HG02678 (cell line): ENCODE data around the gene MAP6.

Experiments
- ATAC-seq: cut with Tn5 transposase; IDR thresholded peaks from one replicate; pipeline ENCODE4 v1.9.1; 2021; ENCODE audit warnings: mild to moderate bottlenecking, moderate library complexity; ENCODE audit not compliant: unreplicated experiment

Gene MAP6

DNA sequence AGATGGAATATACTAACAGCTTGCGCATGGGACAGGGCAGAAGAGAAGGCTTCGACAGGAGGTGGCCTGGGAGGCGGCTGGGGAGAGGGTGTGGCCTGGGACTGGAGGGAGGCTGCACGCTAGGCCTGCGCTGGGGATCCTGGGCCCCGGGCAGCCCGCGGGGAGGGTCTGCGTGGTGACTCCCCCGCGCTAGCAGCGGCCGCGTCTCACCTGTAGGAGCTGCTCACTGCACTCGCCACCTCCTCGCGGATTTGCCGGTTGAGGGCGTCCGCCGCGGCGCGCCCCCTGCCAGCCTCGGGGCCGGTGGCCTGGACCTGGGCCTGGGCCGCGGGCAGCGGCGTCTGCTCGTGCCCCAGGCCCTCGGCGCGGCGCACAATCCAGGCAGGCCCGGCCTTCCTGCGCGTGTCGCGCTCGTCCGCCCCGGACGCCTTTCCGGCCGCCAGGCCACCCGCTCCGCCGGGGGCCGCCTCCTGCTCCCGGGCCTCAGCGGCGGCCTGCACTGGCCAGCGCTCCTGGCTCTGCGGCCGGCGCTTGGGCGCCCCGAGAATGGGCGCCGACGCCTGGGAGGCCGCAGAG lies 1.5 kb downstream of the MAP6 start:
- ATAC-seq = no peak

- ATAC-seq = no peak
Observed at GRCh38 chr11:75665990-75666389, 2.8 kb downstream of the MAP6 start.

DNA sequence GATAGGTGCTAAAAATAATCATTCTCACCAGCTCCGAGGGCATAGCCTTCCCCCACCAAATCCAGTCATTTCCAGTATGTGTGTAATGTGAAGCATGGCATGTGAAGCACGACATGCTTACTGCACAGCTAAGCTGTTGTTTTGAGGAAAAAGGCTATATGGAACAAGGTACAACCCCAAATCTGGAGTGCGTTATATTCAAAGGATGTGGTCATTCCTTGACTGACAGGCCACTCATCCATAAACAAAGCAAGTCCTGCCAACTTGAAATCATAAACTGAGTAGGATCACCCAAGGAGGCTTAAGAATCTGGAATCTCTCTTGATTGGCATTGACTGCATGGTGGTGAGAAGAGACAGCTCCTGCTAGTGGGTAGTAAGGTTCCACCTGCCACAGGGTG lies 3.7 kb downstream of the MAP6 start:
- no peak for ATAC-seq

DNA sequence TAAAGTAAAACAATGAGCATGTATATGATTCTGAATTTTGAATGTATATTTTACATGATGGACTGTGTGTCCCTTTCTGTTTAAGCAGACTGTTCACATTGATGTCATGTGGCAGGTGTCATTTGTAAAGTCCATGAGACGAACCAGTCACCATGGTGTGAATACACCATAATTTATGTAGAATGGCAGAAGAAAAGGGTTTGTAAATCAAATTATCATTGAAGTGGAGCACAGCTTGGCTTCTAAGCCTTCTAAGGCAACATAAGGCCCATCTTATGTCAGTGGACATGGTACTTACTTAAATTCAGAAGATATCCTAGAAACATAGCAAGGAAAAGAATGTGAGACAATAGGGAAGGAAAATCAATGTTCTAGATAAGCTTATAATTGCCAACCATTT lies 4.4 kb downstream of the MAP6 start:
- no peak for ATAC-seq

GRCh38 chr11:75663808-75664207 lies 5.0 kb downstream of the MAP6 start:
- ATAC-seq = no peak

DNA sequence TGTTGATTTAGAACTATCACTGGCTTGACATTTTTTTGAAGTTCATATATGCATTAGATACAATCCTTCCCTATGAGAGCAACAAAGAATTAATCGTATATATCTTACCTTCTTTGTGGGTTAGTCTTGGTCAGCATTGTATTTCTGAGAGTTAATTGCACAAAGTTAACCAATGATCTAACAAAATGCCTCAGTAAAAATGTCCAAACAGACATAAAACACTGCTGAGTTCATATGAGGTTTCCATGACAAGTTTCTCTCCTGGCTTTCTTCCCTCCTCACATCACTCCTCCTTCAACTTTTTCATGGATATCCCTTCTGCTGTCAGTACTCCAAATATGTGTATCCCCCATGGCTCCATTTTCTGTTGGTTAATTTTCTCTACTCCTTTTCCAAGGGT lies 9.0 kb downstream of the MAP6 start:
- no peak for ATAC-seq

DNA sequence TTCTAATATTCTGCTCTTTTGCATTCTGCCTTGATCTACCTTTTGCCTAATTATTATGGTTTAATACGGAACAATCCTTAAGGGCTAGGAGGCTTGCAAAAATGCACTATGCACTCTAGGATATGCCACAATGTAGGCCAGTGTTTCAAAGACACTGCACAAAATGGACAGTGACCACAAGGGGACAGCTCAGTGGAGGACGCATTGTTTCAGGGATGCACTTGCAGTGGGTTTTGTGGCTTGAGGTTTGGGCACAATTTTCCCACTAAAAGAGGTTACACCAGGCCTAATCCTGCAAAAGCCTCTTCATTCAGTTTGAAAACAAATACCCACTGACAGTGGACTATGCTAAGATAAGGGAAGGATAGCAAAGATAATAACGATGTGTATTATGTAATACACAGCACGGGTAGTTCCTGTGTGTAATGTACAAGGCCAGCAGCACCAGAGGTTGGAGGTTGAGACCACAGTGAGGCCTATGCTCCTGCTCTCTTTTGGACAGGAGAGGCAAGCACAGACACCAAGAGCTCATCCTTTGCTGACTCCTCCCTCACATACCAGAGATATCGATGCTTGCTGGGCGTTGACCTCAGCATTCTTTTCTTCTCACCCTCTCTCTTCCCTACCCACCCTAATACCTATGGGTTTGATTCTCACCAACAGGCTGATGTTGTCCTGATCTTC lies 12.7 kb downstream of the MAP6 start:
- no peak for ATAC-seq

GRCh38 chr11:75655605-75656004 lies 13.2 kb downstream of the MAP6 start:
- no peak for ATAC-seq

DNA sequence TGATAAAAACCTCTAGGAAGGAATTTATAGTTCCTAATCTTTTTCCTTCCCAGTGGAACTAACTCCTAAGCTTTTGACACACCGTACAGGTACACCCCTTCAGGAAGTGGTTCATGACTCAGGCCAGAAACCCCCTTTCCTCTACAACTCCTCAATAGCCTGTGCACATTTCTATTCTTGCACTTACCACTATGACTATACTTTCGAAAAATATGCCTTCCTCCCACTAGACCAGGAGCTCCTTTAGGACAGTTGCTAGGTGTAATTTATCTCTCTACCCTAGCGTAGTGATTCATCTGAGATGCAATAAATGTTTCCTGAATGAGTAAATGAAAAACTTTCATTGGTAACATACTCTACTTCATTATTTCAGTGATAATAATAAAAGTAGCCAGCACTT lies 14.5 kb downstream of the MAP6 start:
- ATAC-seq = peak; percentile 67

GRCh38 chr11:75653532-75653931 lies 15.3 kb downstream of the MAP6 start:
- ATAC-seq = no peak

DNA sequence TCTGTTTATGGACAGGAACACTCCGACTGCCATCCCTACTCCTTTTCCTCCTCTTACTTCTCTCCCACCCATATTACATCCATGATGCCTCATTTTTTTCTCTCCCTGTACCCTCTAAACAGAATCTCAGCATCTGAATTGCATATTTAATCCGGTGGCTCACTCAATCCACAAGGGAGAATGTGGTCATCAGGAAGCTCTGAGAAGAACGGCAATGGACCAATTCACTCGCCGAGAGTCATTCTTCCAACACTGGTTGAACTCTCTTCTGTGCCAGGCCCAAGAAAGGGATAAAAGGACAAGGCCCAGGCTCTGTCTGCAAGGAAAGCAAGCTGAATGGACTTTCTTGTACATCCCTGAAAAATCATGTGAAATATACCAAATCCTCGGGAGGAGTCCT lies 15.9 kb downstream of the MAP6 start:
- no peak for ATAC-seq

- no peak for ATAC-seq
Observed at GRCh38 chr11:75651218-75651617, 17.6 kb downstream of the MAP6 start.

DNA sequence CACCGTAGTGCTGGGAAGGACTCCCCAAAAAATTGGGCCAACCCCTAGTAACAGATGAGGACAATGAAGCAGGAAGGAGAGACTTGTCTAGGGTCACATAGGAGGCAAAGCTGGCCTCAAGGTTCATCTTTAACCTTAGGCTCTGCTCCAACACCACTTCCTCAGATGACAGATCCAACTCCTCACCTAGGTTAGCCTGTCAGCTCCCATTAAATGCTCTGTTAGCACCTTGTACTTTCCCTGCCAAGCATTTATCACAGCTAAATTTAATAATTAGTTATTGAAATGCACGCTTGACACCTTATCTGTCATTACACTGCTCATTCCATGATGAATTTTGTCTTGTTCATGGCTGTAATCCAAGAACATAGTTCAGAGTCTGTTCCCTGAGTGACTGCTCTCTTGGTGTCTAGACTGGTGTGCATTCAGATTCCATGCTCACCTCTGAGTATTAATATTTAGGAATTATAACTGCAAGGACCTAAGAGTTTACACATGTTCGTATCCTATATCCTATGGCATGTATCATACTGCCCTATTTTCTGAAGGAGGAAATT lies 18.6 kb downstream of the MAP6 start:
- no peak for ATAC-seq

GRCh38 chr11:75644946-75645345 lies 23.9 kb downstream of the MAP6 start:
- ATAC-seq = no peak

DNA sequence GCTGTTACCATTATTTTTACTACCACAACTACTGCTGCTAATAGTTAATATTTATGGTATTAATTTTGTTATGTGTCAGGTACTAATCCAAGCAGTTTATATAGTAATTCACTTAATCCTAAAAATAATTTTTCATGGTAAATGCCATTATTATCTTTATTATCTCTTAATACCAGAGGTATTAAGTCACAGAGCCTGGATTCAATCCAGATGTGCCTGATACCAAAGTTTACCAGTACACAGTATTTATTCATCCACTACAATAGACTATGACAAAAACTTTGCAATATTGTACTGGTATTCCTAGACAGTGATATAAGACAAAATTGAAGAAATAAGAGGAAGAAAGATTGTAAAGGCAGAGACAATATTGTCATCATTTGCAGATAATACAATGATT lies 24.5 kb downstream of the MAP6 start:
- ATAC-seq = no peak

DNA sequence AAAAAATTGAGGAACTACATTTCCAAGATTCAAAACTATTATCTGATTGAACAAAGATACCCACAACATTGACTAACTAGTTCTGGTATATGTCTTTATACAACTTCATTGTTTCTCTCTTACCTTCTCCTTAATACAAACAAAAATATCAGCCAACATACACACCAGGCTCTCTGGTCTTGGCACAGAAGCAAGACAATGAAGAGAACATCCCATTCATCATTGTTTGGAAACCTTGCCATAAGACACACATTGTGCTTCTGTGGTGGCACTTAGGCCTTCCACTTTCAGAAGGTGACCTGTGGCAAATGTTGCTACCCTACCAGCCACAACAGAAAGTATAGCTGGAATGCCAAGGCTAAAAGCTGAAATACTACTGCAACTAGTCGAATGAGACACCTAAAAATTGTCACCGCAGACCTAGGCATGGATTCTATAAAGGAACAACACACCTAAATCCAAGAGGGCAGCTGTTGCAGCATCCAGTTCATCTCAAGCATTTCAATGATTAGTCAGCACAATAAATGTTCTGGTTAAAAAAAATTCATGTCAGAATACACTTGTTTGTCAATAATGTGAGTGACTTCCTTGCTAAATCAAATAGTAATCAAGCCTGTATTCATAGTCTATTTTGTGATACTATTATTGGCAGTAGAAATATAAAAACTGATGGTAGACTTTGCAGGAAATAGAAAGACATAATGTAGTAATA lies 26.3 kb downstream of the MAP6 start:
- no peak for ATAC-seq

- ATAC-seq = no peak
Observed at GRCh38 chr11:75639762-75640181, 29.1 kb downstream of the MAP6 start.

GRCh38 chr11:75637998-75638397 lies 30.8 kb downstream of the MAP6 start:
- no peak for ATAC-seq

DNA sequence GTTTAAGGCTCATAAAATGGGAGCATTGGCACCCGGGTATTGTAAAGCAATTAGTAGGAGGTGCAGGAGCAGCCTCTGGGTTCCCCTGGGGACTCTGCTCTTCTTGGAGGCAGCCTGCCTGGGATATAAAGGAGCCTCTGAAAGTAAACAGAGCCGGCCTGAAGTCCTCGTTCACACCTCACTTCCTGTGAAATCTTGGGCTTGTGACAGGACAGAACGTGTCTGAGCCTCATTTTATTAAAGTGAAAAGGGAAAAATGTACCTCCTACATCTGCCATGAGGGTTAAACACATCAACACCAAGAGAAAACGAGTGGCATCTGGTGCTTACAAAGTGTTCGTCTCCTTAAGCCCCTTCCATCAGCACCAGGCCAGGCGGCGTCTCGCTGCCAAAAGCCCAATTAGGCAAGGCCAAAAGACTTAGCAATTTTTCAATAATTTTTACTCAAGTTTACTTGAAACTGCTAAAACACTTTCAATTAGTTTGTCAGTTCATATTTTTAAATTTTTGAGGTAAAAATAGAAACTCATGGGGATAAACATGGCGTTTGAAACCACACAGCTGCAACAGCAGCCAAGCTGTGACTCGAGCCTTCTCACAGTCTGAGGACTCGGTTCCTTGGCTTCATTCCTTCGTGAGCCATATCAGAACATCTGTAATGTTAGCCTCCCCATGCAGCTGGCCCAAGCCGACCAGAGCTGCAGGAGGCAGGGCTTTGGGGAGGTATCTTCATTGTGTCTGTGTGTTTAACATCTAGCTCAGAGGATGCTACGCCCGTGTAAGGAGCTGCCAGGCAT lies 33.6 kb downstream of the MAP6 start:
- ATAC-seq = no peak

- ATAC-seq = no peak
Observed at GRCh38 chr11:75633409-75634066, 35.3 kb downstream of the MAP6 start.

DNA sequence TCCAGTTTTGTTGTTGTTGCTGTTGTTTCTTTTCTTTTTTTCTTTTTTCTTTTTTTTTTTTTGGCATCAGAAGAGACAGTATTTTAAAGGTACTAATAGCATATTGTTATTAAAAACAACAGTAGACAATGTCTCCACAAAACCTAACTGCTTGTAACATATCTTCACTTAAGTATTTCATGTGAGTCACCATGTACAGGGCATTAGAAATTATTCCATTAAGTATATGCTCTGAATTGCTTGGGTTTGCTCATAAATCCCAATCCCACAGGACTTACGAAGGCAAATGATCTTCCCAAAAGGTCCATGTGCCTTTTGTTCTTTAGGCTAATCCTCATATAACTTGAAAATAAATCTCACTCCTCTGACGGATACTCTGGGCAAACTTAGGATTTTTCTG lies 35.9 kb downstream of the MAP6 start:
- ATAC-seq = no peak
